AG09319 (cell line): ENCODE measurements around the gene ARHGAP32.
A peak's percentile ranks its signal among the peaks of the same experiment; 100 is the strongest.
"Not testable (repeated sequence)": the region's sequence is repeated elsewhere in the genome, so short reads cannot be mapped to it uniquely, and the experiment has no call there.

Experiments
- DNase-seq: peaks from one replicate; pipeline ENCODE4 v3.0.0-alpha.2; 2010; ENCODE audit warnings: low read depth; ENCODE audit errors: extremely low read depth
- TF ChIP-seq, protein P1 (sequence below): IDR thresholded peaks from 2 replicates; pipeline ENCODE4 v1.5.1; 2011; ENCODE audit warnings: low read depth, mild to moderate bottlenecking, inconsistent platforms, low read length, moderate library complexity

Gene ARHGAP32

DNA sequence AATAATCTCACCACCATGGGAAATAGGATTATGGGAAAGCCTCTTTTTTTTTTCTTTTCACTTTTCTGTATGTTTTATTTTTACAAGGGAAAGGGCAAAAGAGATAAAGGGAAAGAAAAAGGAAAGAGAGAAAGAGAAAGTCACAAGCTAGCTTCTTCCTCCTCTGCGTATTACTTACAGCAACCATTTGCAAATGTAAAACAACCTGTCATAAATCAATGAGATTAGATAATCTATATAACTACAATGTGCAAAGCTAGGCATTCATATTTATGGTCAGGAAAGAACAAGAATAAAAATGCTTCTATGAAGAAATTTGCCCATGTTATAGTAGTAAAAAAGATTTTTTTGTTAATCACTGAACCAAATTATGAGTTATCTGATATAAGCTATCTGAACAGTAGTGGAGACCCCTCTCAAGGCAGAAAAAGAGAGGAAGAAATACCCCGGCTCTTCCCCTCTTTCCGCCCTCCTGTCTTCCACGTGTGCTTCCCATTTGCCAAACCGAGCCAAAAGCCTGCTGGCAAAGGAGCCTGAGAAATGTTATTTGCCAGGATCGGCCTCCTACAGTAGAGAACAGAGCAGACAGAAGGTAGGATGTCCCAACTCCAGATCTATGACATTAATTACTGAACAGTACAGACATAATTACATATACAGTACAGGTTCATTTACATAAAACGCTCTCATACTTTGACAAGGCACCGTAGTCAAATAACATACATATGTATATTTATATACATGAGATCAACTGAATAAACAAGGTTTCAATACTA, 50.2 kb downstream of the ARHGAP32 start:
- TF ChIP-seq, protein P1, sequence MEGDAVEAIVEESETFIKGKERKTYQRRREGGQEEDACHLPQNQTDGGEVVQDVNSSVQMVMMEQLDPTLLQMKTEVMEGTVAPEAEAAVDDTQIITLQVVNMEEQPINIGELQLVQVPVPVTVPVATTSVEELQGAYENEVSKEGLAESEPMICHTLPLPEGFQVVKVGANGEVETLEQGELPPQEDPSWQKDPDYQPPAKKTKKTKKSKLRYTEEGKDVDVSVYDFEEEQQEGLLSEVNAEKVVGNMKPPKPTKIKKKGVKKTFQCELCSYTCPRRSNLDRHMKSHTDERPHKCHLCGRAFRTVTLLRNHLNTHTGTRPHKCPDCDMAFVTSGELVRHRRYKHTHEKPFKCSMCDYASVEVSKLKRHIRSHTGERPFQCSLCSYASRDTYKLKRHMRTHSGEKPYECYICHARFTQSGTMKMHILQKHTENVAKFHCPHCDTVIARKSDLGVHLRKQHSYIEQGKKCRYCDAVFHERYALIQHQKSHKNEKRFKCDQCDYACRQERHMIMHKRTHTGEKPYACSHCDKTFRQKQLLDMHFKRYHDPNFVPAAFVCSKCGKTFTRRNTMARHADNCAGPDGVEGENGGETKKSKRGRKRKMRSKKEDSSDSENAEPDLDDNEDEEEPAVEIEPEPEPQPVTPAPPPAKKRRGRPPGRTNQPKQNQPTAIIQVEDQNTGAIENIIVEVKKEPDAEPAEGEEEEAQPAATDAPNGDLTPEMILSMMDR: no peak
- DNase-seq: no peak

DNA sequence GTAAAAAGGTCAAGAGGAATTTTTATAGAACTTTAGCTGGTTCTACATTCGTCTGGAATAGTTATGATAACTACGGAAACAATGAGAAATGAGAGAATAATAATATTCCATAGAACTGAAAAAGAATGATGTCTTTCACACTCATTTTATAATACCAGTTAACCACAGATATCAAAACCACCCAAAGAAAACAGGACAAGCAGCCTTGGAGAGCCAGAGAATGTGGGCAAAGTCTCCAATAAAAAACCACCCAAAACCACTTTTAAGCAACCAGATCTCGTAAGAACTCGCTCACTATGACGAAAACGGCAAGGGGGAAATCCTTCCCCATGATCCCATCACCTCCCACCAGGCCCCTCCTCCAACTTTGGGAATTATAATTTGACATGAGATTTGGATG, 60.8 kb downstream of the ARHGAP32 start:
- TF ChIP-seq, protein P1: no peak
- DNase-seq: no peak

DNA sequence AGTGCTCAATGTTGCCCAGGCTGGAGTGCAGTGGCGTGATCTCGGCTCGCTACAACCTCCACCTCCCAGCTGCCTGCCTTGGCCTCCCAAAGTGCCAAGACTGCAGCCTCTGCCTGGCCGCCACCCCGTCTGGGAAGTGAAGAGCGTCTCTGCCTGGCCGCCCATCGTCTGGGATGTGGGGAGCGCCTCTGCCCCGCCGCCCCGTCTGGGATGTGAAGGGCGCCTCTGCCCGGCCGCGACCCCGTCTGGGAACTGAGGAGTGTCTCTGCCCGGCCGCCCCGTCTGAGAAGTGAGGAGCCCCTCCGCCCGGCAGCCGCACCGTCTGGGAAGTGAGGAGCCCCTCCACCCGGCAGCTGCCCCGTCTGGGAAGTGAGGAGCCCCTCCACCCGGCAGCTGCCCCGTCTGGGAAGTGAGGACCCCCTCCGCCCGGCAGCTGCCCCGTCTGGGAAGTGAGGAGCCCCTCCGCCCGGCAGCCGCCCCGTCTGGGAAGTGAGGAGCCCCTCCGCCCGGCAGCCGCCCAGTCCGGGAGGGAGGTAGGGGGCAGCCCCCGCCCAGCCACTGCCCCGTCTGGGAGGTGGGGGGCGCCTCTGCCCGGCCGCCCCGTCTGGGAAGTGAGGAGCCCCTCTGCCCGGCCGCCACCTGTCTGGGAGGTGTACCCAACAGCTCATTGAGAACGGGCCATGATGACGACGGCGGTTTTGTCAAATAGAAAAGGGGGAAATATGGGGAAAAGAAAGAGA, 63.1 kb downstream of the ARHGAP32 start:
- DNase-seq: not testable (repeated sequence)

DNA sequence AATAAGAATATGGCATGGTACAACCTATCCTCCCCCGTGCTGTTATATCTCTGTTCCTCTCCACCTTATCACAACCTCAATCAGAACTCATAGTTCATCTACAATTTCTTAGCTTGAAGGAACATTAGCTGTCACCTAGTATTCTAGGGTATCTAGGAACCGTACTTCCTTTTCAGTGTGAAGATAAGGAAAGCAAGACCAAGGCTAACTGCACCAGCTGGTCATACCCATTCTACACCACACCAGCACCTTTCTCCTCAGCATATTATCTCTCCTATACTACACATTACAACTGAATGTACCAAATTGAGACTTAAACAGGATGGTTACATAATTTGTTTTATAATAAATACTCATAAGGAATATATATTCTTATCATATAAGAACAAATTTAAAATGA, 73.1 kb downstream of the ARHGAP32 start:
- TF ChIP-seq, protein P1: no peak

DNA sequence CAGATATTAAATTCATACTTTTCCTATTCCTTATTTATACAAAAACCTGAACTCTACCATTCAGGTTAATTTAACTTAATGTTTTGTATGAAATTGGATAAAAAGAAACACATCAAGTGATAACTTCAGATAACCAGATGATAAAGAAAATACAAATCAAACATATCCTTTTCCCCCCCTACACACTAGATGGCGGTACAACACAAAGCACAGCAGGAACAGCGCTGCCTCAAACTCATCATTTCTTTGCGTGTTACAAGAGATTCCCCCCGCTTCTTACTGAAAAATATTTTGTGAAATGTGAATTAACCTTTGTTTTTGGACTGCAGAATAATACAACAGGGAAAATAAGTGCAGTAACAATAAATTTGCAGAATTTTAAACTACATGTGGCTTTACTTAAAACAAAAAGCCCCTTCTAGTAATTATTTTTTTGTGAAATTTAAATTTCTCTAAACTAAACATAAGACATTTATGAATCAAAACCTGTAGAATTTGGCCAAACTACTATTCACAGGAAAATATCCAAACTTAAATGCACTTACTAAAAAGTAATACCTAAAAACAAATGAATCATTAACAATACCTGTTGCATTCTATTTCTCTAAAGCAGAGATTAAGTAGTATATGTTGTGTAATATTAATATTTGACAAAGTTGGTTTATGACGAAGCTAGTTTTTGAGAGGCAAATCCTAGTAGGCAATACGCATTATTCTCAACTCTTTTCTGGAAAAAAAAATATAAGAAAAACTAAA, 74.4 kb downstream of the ARHGAP32 start:
- TF ChIP-seq, protein P1: peak; percentile 89
- DNase-seq: peak; percentile 62

More for the DNA sequence above, 73.1 kb downstream of the ARHGAP32 start:
- DNase-seq: no peak

DNA sequence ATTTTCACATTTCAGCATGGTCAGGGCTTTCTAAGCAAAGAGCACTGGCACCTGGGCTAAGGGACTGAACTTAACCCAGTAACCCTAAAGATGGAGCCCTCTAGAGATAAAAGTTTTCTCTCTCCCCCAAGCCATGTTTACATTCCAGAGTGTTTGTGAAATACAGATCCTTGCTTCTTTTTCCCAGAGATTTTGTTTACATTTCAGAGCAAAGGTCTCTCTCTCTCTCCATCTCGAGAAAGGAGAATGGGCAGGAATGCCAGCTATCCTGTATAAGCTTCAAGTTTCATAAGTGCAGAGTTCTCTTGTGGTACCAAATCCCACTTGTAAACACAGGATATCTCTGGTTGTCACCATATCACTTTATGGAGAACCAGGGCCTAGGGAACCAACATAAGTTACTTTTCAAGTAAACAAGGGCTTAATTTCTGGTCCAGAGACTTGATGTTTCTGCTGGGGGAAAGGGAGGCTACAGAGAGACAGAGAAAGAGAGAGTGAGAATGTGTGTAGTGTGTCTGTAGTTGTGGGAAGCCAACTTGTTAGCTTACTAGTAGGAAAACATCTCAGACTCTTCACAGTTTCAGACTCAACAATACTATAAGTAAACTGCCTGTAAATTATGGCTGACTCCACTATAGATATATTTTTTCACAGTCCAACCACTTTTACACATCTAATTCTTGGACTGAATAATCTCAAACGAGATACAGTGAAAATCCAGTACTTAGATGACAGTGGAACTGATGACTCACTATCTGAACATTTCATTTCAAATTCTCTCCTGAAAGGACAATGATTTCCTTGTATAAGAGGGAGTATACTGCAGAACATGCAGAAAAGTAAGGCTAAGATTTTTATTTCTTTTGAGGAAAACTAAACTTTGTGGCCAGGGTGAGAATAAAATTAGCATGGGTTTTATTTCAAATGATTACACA, 76.2 kb downstream of the ARHGAP32 start:
- TF ChIP-seq, protein P1: no peak
- DNase-seq: peak; percentile 18

DNA sequence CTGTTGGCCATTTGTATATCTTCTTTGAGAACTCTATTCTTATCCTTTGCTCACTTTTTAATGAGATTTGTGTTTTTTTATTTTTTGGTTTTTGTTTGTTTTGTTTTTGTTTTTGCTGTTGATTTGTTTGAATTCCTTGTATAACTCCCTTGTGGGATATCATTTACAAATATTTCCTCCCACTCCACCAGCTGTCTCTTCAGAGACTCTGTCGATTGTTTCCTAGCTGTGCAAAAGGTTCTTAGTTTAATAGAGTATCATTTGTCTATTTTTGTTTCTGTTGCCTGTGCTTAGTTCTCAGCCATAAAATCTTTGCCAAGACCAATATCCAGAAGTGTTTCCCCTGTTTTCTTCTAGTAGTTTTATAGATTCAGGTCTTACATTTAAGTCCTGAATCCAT, 82.4 kb downstream of the ARHGAP32 start:
- TF ChIP-seq, protein P1: no peak
- no peak for DNase-seq
